IPS-NIHi7 (cell line): ENCODE measurements around the gene TM2D1.
"Not testable (repeated sequence)": the region's sequence is repeated elsewhere in the genome, so short reads cannot be mapped to it uniquely, and the experiment has no call there.

Experiments
- DNase-seq: peaks from one replicate; pipeline ENCODE4 v3.0.0; 2012; ENCODE audit warnings: mixed read lengths; ENCODE audit errors: extremely low spot score

TM2D1 gene

GRCh38 chr1:61724813-61725694 is at the start of gene TM2D1:
Gene TM2D1 (minus strand): TSS chr1:61725141. CDS start chr1:61725120, 21 bp downstream.
- DNase-seq, result peak; percentile 92

GRCh38 chr1:61770131-61770530 is 45.2 kb upstream of the TM2D1 start:
- no peak for DNase-seq

- DNase-seq, result no peak
These were observed 33.0 kb upstream of the TM2D1 start for GRCh38 chr1:61757950-61758349.

GRCh38 chr1:61756773-61757172 is 31.8 kb upstream of the TM2D1 start:
- no peak for DNase-seq

- DNase-seq, result no peak
These were observed 29.6 kb upstream of the TM2D1 start for GRCh38 chr1:61754545-61754944.

GRCh38 chr1:61753998-61754508 is 29.1 kb upstream of the TM2D1 start:
- no peak for DNase-seq

GRCh38 chr1:61752921-61753389 is 28.0 kb upstream of the TM2D1 start:
- no peak for DNase-seq

GRCh38 chr1:61749574-61749973 is 24.6 kb upstream of the TM2D1 start:
- no peak for DNase-seq

- DNase-seq, result no peak
These were observed 23.6 kb upstream of the TM2D1 start for GRCh38 chr1:61748566-61748965.

- no peak for DNase-seq
These were observed 21.9 kb upstream of the TM2D1 start for GRCh38 chr1:61746813-61747212.

GRCh38 chr1:61743716-61744580 is 19.0 kb upstream of the TM2D1 start:
- no peak for DNase-seq

- DNase-seq, result no peak
These were observed 18.4 kb upstream of the TM2D1 start for GRCh38 chr1:61743431-61743705.

- peak; percentile 43 for DNase-seq
These were observed 17.9 kb upstream of the TM2D1 start for GRCh38 chr1:61742620-61743430.

- DNase-seq, result peak; percentile 95
These were observed 17.0 kb upstream of the TM2D1 start, which contains the start of gene PATJ for GRCh38 chr1:61741711-61742619. Gene PATJ (plus strand): TSS chr1:61742480. CDS start chr1:61762893, 20,413 bp downstream.

GRCh38 chr1:61740751-61741700 is 16.1 kb upstream of the TM2D1 start:
- DNase-seq, result no peak

GRCh38 chr1:61732726-61733125 is 7.8 kb upstream of the TM2D1 start:
- no peak for DNase-seq

GRCh38 chr1:61730679-61731078 is 5.7 kb upstream of the TM2D1 start:
- DNase-seq, result not testable (repeated sequence)

GRCh38 chr1:61727544-61727943 is 2.6 kb upstream of the TM2D1 start:
- DNase-seq, result no peak

- no peak for DNase-seq
These were observed 482 bp downstream of the TM2D1 start for GRCh38 chr1:61724506-61724812.
